Dermis microvascular lymphatic vessel endothelial cell (primary cell): ENCODE results near the gene MAGT1. TPM values are rescaled to one million over a fixed set of nuclear protein-coding genes. Genes with fewer than 3 reads are reported as not detected.
"Not testable (repeated sequence)": the region's sequence is repeated elsewhere in the genome, so short reads cannot be mapped to it uniquely, and the experiment has no call there.

Experiments
- DNase-seq, 2 donors: peaks; one replicate each; pipeline versions ENCODE4 v3.0.0 to v3.0.0-alpha.2; 2010; ENCODE audit warnings: low read depth in 2 of 2
- total RNA-seq: library from RNA; depleted of rRNA; stranded (reverse); fragments of >200 nt; gene quantifications from 2 replicates; pipeline ENCODE4 v1.2.1, GENCODE V29; 2014

The MAGT1 gene
- total RNA-seq = 200 and 209 TPM in 2 replicates

DNA sequence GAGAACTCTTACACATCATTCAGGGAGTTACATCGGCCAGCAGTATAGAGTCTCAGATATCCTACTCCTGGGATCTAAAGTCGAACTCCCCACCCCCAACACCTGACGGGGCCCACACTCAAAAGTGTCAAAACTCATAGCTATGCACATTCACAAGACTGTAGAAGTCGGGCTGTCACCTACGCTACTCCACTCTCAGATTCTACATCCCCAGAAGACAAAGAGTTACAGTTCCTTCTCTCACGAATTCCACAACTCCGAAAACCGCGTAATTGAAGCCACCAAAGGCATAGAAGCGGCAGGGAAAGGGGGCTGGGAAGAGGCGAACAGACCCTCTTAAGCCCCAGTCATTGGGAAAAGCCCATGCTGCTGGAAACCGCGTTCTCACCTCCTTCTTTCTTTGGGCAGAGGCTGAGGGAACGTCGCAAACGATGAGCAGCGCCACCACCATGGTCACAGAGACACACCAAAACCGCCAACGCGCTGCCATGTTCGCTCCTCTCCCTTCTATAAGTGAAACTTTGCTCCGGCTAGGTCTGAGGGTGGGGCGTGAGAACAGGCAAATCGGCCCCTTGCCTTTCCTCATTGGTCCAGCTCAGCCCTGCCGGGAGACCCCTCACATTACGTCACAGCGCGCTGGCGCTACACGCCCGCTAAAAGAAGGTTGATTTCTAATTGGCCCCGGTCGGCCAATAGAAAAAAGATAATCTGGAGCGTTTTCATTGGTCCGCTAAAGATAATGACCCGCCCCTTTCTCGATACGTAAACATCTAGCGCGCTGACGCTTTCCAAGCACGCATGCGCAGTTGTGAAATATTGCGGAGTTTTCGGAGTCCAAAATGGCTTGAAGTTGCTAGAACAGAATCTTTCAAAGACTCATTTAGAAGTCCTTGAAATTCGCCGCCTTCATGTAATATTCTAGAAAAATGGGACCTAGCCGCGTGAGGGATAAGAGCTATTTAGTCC is at the start of gene MAGT1:
Gene MAGT1, minus strand, starts transcription at position 515 of the 966 bp plus-strand sequence. Its CDS starts 25 bp downstream, at position 490.
- DNase-seq = peak; percentile 94 to 97

DNA sequence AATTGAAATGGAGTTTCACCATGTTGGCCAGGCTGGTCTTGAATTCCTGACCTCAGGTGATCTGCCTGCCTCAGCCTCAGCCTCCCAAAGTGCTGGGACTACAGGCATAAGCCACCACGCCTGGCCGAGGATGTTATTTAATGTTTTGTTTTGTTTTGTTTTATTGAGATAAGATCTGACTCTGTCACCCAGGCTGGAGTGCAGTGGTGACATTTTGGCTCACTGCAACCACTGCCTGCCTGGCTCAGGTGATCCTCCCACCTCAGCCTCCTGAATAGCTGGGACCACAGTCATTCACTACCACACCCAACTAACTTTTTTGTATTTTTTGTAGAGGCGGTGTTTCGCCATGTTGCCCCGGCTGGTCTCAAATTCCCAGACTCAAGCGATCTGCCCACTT is 49.8 kb upstream of the MAGT1 start:
- not testable (repeated sequence) for DNase-seq

DNA sequence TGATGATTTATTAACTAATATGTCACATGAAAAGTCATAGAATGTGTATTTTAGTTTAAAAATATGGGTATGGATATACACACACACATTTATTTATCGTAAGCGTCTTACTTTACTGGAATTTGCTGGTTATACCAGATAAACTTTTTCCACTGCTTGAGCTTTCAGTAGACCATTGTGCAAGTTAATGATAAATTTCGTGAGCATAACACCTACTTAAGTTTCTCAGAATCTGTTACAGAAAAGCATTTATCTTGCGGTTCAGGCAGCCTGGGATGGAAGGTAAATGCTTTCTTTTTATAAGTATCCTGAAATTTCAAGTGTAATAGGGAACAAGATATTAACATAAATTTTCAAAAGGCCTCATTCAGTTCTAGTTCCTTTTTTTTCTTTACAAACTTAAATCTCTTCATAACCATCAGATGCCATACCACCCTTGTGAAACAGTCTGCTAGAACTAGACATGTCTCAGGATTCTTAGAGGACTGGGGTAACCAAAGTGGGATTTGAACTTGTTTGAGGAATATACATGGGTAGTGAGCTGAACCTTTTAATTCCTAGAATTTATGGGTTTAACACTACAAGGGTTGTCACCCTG is 42.9 kb upstream of the MAGT1 start:
- DNase-seq = no peak

DNA sequence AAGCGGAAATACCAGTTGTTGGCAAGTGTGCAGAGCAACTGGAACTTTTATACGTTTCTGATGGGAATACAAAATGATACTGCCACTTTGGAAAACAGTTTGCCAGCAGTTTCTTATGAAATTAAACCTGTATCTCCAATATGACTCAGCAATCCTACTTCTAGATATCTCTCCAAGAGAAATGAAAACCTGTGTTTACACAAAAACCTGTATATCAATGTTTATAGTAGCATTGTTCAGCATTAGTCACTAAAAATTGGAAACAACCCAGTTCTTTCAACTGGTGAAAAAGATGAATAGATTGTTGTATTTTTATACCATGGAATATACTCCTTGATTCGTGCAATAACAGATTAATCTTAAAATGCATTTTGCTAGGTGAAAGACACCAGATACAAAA is 42.1 kb upstream of the MAGT1 start:
- peak in 1 of 2 donors; percentile 64 for DNase-seq

- DNase-seq = no peak
Observed at GRCh38 chrX:77936299-77936698, 41.1 kb upstream of the MAGT1 start.

GRCh38 chrX:77935886-77936285 is 40.7 kb upstream of the MAGT1 start:
- DNase-seq = no peak

DNA sequence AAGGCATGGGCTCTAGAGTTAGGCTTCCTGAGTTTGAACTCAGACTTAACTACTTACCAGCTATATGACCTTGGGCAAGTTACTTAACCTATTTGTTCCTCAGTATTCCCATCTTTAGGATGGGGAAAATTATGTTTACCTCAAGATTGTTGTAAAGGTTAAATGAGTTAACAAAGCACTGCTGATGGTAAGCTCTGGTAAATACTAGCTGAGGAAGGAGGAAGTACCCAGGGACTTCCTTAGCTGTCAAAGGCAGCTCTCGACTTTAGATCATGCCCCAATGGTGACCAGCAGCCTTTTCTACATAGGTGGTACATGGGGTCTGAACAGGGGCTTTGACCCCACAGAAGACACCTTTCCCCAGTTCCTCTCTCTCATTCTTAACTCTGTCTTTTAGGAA is 35.3 kb upstream of the MAGT1 start:
- DNase-seq = no peak

- DNase-seq = no peak
Observed at GRCh38 chrX:77925764-77926163, 30.5 kb upstream of the MAGT1 start.

- no peak for DNase-seq
Observed at GRCh38 chrX:77924320-77924859, 29.2 kb upstream of the MAGT1 start.

- DNase-seq = no peak
Observed at GRCh38 chrX:77922787-77923186, 27.6 kb upstream of the MAGT1 start.

DNA sequence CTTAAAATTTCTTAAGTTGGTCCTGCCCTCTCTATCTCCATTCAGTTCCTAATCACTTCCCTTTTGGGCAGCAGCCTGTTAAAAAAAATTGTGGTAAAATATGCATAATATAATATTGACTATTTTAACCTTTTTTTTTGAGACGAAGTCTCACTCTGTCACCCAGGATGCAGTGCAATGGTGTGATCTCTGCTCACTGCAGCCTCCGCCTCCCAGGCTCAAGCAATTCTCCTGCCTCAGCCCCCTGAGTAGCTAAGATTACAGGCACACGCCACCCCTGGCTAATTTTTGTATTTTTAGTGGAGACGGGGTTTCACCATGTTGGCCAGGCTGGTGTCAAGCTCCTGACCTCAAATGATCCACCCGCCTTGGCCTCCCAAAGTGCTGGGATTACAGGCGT is 24.1 kb upstream of the MAGT1 start:
- not testable (repeated sequence) for DNase-seq

GRCh38 chrX:77918568-77918967 is 23.3 kb upstream of the MAGT1 start:
- DNase-seq = no peak

- DNase-seq = no peak
Observed at GRCh38 chrX:77917294-77917933, 22.2 kb upstream of the MAGT1 start.

GRCh38 chrX:77910108-77910840 is 15.0 kb upstream of the MAGT1 start, which contains the start of gene ATP7A:
TSS of gene ATP7A (plus strand) at chrX:77910693. CDS start at chrX:77971642, 60,949 bp downstream.
- peak; percentile 81 to 89 for DNase-seq

- DNase-seq = no peak
Observed at GRCh38 chrX:77901506-77901905, 6.3 kb upstream of the MAGT1 start.

DNA sequence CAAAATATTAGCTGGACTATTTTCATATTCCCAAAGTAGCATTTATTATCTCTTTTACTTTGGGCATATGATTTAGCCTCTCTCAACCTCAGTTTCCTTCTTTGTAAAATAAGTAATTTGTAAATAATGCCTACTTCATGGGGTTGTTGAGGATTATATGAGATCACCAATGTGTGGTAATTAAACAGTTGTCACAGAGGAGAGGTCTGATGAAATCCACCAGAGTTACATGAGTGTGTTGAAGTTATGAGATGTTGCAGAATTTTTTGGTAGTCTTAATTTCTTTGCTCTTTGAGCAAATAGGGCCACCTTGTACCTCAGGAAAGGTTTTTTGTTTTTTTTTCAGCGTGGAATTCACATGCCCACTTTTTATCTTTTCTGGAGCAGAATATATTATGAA is 5.5 kb upstream of the MAGT1 start:
- DNase-seq = no peak

GRCh38 chrX:77899081-77899828 is 4.0 kb upstream of the MAGT1 start, which contains the start of gene COX7B:
TSS of gene COX7B (plus strand) at chrX:77899468. CDS start at chrX:77899554, 86 bp downstream.
- peak; percentile 93 to 95 for DNase-seq

GRCh38 chrX:77893713-77894112 is 1.5 kb downstream of the MAGT1 start:
- DNase-seq = no peak

GRCh38 chrX:77892887-77893286 is 2.3 kb downstream of the MAGT1 start:
- DNase-seq = no peak

GRCh38 chrX:77881418-77881817 is 13.8 kb downstream of the MAGT1 start:
- not testable (repeated sequence) for DNase-seq
